Liver (tissue), 9 donors: ENCODE results near the gene EMP2. TPM values are rescaled to one million over a fixed set of nuclear protein-coding genes. Genes with fewer than 3 reads are reported as not detected.

Experiments
- DNase-seq: peaks from one replicate; pipeline ENCODE4 v3.0.0-alpha.2; 2017; ENCODE audit warnings: low spot score
- H3K27ac ChIP-seq, 2 donors: one replicate each; pipeline ENCODE4 v1.7.0; 2013; ENCODE audit warnings: inconsistent platforms in 2 of 2, low read length in 2 of 2, control low read depth in 1 of 2, low read depth in 1 of 2, mild to moderate bottlenecking in 1 of 2
- H3K27me3 ChIP-seq, 4 donors: one replicate each; pipeline versions ENCODE4 v1.6.1 to v1.7.0; 2013; ENCODE audit warnings: low read length in 3 of 4, inconsistent platforms in 1 of 4, mild to moderate bottlenecking in 1 of 4, moderate library complexity in 1 of 4; ENCODE audit not compliant: control insufficient read depth in 4 of 4, insufficient read depth in 4 of 4
- H3K36me3 ChIP-seq, 4 donors: one replicate each; pipeline versions ENCODE4 v1.6.1 to v1.7.0; 2013; ENCODE audit warnings: low read length in 3 of 4, mild to moderate bottlenecking in 3 of 4, low read depth in 1 of 4, moderate library complexity in 1 of 4; ENCODE audit not compliant: control insufficient read depth in 4 of 4, insufficient read depth in 3 of 4
- H3K4me1 ChIP-seq, 4 donors: one replicate each; pipeline versions ENCODE4 v1.6.1 to v1.7.0; 2013; ENCODE audit warnings: low read length in 3 of 4, mild to moderate bottlenecking in 3 of 4, moderate library complexity in 1 of 4; ENCODE audit not compliant: control insufficient read depth in 4 of 4, insufficient read depth in 4 of 4
- H3K4me3 ChIP-seq, 3 donors: one replicate each; pipeline versions ENCODE4 v1.6.1 to v1.7.0; 2013; ENCODE audit warnings: low read length in 3 of 3, control low read depth in 1 of 3, low read depth in 1 of 3, mild to moderate bottlenecking in 1 of 3
- H3K9ac ChIP-seq, 2 donors: one replicate each; pipeline ENCODE4 v1.7.0; 2013; ENCODE audit warnings: low read length in 2 of 2, mild to moderate bottlenecking in 2 of 2, moderate library complexity in 2 of 2, control low read depth in 1 of 2, low read depth in 1 of 2
- H3K9me3 ChIP-seq, 4 donors: one replicate each; pipeline versions ENCODE4 v1.6.1 to v1.7.0; 2013; ENCODE audit warnings: low read length in 3 of 4; ENCODE audit not compliant: control insufficient read depth in 4 of 4
- ATF3 ChIP-seq: IDR thresholded peaks from 2 replicates; pipeline ENCODE4 v1.6.1; 2016; ENCODE audit warnings: antibody characterized with exemption
- CTCF ChIP-seq: fragments of 150-350 bp; IDR thresholded peaks from 2 replicates; pipeline ENCODE4 v1.5.1; 2017; ENCODE audit warnings: improper control_type of control experiment, low read depth, low read length; ENCODE audit not compliant: missing input control
- EGR1 ChIP-seq, 2 donors: IDR thresholded peaks; 2 replicates each; pipeline ENCODE4 v1.6.1; 2016 to 2018; ENCODE audit warnings: antibody characterized with exemption in 2 of 2, low read depth in 2 of 2
- FOXA1 ChIP-seq: IDR thresholded peaks from 2 replicates; pipeline ENCODE4 v1.6.1; 2016; ENCODE audit warnings: antibody characterized with exemption
- FOXA2 ChIP-seq: IDR thresholded peaks from 2 replicates; pipeline ENCODE4 v1.6.1; 2016; ENCODE audit warnings: antibody characterized with exemption
- GABPA ChIP-seq, 2 donors: IDR thresholded peaks in 1 of 2; conservative IDR thresholded peaks in 1 of 2; 2 replicates each; pipeline ENCODE4 v1.6.1; 2016; ENCODE audit warnings: antibody characterized with exemption in 2 of 2, mild to moderate bottlenecking in 1 of 2, moderate library complexity in 1 of 2
- JUND ChIP-seq, 2 donors: IDR thresholded peaks; 2 replicates each; pipeline ENCODE4 v1.6.1; 2016; ENCODE audit warnings: antibody characterized with exemption in 2 of 2
- MAX ChIP-seq: IDR thresholded peaks from 2 replicates; pipeline ENCODE4 v1.6.1; 2016; ENCODE audit warnings: antibody characterized with exemption
- NR2F2 ChIP-seq: IDR thresholded peaks from 2 replicates; pipeline ENCODE4 v1.6.1; 2016; ENCODE audit warnings: antibody characterized with exemption
- RAD21 ChIP-seq, 2 donors: IDR thresholded peaks; 2 replicates each; pipeline ENCODE4 v1.6.1; 2016; ENCODE audit warnings: antibody characterized with exemption in 2 of 2, mild to moderate bottlenecking in 2 of 2
- REST ChIP-seq: IDR thresholded peaks from 2 replicates; pipeline ENCODE4 v1.6.1; 2016; ENCODE audit warnings: antibody characterized with exemption, mild to moderate bottlenecking
- RXRA ChIP-seq, 2 donors: IDR thresholded peaks; 2 replicates each; pipeline ENCODE4 v1.6.1; 2017 to 2018; ENCODE audit warnings: antibody characterized with exemption in 2 of 2, mild to moderate bottlenecking in 1 of 2
- SP1 ChIP-seq: IDR thresholded peaks from 2 replicates; pipeline ENCODE4 v1.6.1; 2018; ENCODE audit warnings: antibody characterized with exemption, mild to moderate bottlenecking
- TAF1 ChIP-seq: conservative IDR thresholded peaks from 2 replicates; pipeline ENCODE4 v1.6.1; 2016; ENCODE audit warnings: antibody characterized with exemption, mild to moderate bottlenecking
- YY1 ChIP-seq: IDR thresholded peaks from 2 replicates; pipeline ENCODE4 v1.6.1; 2016; ENCODE audit warnings: antibody characterized with exemption, mild to moderate bottlenecking
- ZBTB33 ChIP-seq: IDR thresholded peaks from 2 replicates; pipeline ENCODE4 v1.6.1; 2016; ENCODE audit warnings: antibody characterized with exemption
- WGBS: extraction: QIAGEN DNeasy Blood & Tissue Kit; methylation state at CpG from one replicate; pipeline ENCODE4 v1.1.7; 2013; 5-methylcytosine and 5-hydroxymethylcytosine counted together
- polyA plus RNA-seq, 2 donors: library from polyadenylated mRNA; stranded (reverse) in 1 of 2; unstranded in 1 of 2; fragments of 200-250 nt in 1 of 2; fragments of >200 nt in 1 of 2; fragmentation: Nextera tagmentation in 1 of 2; extraction: Ambion mirVana in 1 of 2; gene quantifications; one replicate each; pipeline versions ENCODE4 v1.2.1 to v1.2.3, GENCODE V29; 2013 to 2015
- total RNA-seq, 2 donors: library from RNA; depleted of rRNA; stranded (reverse); fragments of >200 nt; gene quantifications; one replicate each; pipeline ENCODE4 v1.2.3, GENCODE V29; 2014
- donor health status: healthy.
- donor health status: healthy.
- donor health status: healthy.
- donor health status: healthy.
- donor health status: healthy.

EMP2 gene
- total and polyA plus RNA-seq, 4 donors, result 6.2 to 138 (median 66.7) TPM

GRCh38 chr16:10529895-10530669, 50.3 kb downstream of the EMP2 start:
- Histone ChIP-seq H3K4me3 (no peak overlapping the region), H3K4me1 (peaks cover 0 to 4% (median 0%) of the 10 kb centered on the region in 4 donors), H3K27me3 (no peaks in the 10 kb centered on the region), H3K9ac (no peak overlapping the region), H3K27ac (no peak overlapping the region), H3K9me3 (no peaks in the 10 kb centered on the region), H3K36me3 (peaks cover 5 to 21% (median 18%) of the 10 kb centered on the region in 4 donors)
- 93% methylated on average over 1 of the region's 1 CpG for WGBS
- DNase-seq, result no peak
- no peak for TF ChIP-seq GABPA (IDR thresholded peaks at IDR 0.05 in 1 of 2, conservative IDR thresholded peaks at IDR 0.05 in 1 of 2)
- TF ChIP-seq SP1, result no peak
- no peak for TF ChIP-seq ATF3
- no peak for TF ChIP-seq ZBTB33
- TF ChIP-seq MAX, result no peak
- no peak for TF ChIP-seq CTCF
- no peak for TF ChIP-seq RAD21 (IDR thresholded peaks at IDR 0.05)
- no peak for TF ChIP-seq TAF1
- TF ChIP-seq REST, result no peak
- no peak for TF ChIP-seq FOXA1

- Histone ChIP-seq H3K4me3 (no peak overlapping the region), H3K4me1 (peaks cover 0 to 4% (median 0%) of the 10 kb centered on the region in 4 donors), H3K27ac (peak overlapping the region in 1 of 2 donors; percentile 46), H3K36me3 (peaks cover 2 to 21% (median 18%) of the 10 kb centered on the region in 4 donors), H3K9ac (peak overlapping the region in 1 of 2 donors; percentile 53), H3K27me3 (no peaks in the 10 kb centered on the region), H3K9me3 (no peaks in the 10 kb centered on the region)
- WGBS, result 50% methylated on average over 8 of the region's 8 CpGs
- no peak for DNase-seq
- TF ChIP-seq NR2F2 (no peak), FOXA2 (peak; percentile 13), CTCF (no peak), MAX (no peak), FOXA1 (no peak), EGR1 (IDR thresholded peaks at IDR 0.05; ENCODE audit: low read depth in 2 of 2) (no peak), YY1 (no peak), GABPA (IDR thresholded peaks at IDR 0.05 in 1 of 2, conservative IDR thresholded peaks at IDR 0.05 in 1 of 2) (no peak), ZBTB33 (no peak), RXRA (IDR thresholded peaks at IDR 0.05) (peak; percentile 36 to 45), JUND (IDR thresholded peaks at IDR 0.05) (no peak), RAD21 (IDR thresholded peaks at IDR 0.05) (peak in 1 of 2 donors; percentile 28), SP1 (peak; percentile 59), ATF3 (no peak)
These were observed 51.8 kb downstream of the EMP2 start for GRCh38 chr16:10528635-10529034.
